ENCODE data around the gene PSMD9.
"Not testable (repeated sequence)": the region's sequence is repeated elsewhere in the genome, so short reads cannot be mapped to it uniquely, and the experiment has no call there.

PSMD9 gene

GRCh38 chr12:121849211-121849610 is 39.4 kb upstream of the PSMD9 start:
- no peak overlapping the region for H3K4me3 ChIP-seq (ENCODE audit: low read length)
- no peak for TF ChIP-seq CTCF (IDR thresholded peaks at IDR 0.05; ENCODE audit: insufficient read depth, low read depth, low read length, missing control alignments)
- DNase-seq (ENCODE audit: low read depth), result no peak

- TF ChIP-seq CTCF (IDR thresholded peaks at IDR 0.05; ENCODE audit: insufficient read depth, low read depth, low read length, missing control alignments), result no peak
- DNase-seq (ENCODE audit: low read depth), result no peak
- no peak overlapping the region for H3K4me3 ChIP-seq (ENCODE audit: low read length)
Observed at GRCh38 chr12:121849665-121850064, 38.9 kb upstream of the PSMD9 start.

GRCh38 chr12:121852392-121852791 is 36.2 kb upstream of the PSMD9 start:
- DNase-seq (ENCODE audit: low read depth); H3K4me3 ChIP-seq (ENCODE audit: low read length): not testable (repeated sequence)

- no peak for DNase-seq (ENCODE audit: low read depth)
- no peak for TF ChIP-seq CTCF (IDR thresholded peaks at IDR 0.05; ENCODE audit: insufficient read depth, low read depth, low read length, missing control alignments)
- H3K4me3 ChIP-seq (ENCODE audit: low read length), result no peak overlapping the region
Observed at GRCh38 chr12:121857322-121858246, 31.0 kb upstream of the PSMD9 start.

GRCh38 chr12:121858318-121858661 is 30.3 kb upstream of the PSMD9 start:
- DNase-seq (ENCODE audit: low read depth), result no peak
- TF ChIP-seq CTCF (IDR thresholded peaks at IDR 0.05; ENCODE audit: insufficient read depth, low read depth, low read length, missing control alignments), result no peak
- H3K4me3 ChIP-seq (ENCODE audit: low read length), result no peak overlapping the region

- DNase-seq (ENCODE audit: low read depth), result peak; percentile 69
- no peak for TF ChIP-seq CTCF (IDR thresholded peaks at IDR 0.05; ENCODE audit: insufficient read depth, low read depth, low read length, missing control alignments)
- H3K4me3 ChIP-seq (ENCODE audit: low read length), result no peak within 1 kb of the TSS
Observed at GRCh38 chr12:121858662-121859572, 29.7 kb upstream of the PSMD9 start, which contains the start of gene HPD. Gene HPD (minus strand): TSS chr12:121858859. CDS start chr12:121858823, 36 bp downstream.

- no peak overlapping the region for H3K4me3 ChIP-seq (ENCODE audit: low read length)
- DNase-seq (ENCODE audit: low read depth), result no peak
- TF ChIP-seq CTCF (IDR thresholded peaks at IDR 0.05; ENCODE audit: insufficient read depth, low read depth, low read length, missing control alignments), result no peak
Observed at GRCh38 chr12:121860257-121860656, 28.3 kb upstream of the PSMD9 start.

GRCh38 chr12:121860699-121861098 is 27.9 kb upstream of the PSMD9 start:
- H3K4me3 ChIP-seq (ENCODE audit: low read length); DNase-seq (ENCODE audit: low read depth): not testable (repeated sequence)

Measured in epithelial cell of esophagus (primary cell).